GM18499 (cell line): ENCODE measurements around the gene IQCH.

Source experiments
- ATAC-seq: cut with Tn5 transposase; IDR thresholded peaks from one replicate; pipeline ENCODE4 v1.9.1; 2021; ENCODE audit warnings: moderate number of reproducible peaks; ENCODE audit not compliant: insufficient read depth, unreplicated experiment

IQCH gene

DNA sequence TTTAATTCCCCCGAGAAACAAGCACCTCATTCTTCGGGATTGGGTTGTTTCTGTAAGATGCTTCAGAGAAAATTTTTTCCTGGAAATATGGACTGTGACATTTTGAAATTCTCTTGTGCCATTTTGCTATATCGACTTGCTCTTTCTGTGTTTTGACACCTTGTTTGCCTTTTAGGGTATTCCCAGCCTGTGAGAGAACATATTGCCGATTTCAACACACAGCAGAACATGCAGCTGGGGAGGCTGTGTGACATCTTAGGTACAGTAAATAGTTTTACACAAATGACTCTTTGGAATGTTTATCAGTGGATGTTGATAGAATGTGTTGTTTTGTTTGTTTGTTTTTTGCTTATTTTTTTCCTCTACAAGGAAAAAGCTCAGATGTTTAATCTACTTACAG is 130.2 kb downstream of the IQCH start:
- no peak for ATAC-seq

DNA sequence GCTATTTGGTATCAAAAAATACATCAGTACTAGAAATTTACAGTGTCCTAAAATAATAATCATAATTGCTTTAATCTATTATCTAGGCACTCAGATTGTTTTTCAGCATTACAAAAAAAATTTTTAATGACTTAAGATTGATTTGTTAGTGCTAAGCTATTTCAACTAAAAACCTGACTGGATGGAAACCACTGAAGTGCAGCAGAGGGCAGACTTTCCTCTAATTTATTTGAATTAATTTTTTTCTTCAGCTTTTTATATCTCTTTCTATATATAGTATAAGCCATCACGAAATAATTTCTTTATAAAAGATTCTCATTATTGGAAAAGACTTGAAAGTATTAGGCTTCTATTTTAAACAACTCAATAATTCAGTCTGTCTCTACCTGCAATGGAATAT is 131.4 kb downstream of the IQCH start:
- no peak for ATAC-seq

DNA sequence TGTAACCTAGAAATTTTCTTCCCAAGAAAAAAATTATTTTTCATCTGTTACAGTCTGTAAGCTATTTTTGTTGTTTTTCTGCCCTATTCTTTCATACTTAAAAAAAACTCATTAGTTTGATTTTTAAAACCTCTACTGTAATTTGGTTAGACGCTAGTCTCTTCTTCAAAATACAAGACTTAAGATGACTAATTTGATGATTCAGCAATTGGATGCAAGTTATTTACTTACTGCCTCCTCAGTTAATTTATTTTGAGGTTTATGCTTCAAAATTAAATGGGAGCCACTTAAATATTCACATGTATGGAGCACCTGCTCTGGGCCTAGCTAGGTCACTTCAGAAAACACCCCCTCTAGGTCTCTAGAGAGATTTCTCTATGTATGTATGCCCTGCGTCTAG is 132.4 kb downstream of the IQCH start:
- ATAC-seq = no peak

DNA sequence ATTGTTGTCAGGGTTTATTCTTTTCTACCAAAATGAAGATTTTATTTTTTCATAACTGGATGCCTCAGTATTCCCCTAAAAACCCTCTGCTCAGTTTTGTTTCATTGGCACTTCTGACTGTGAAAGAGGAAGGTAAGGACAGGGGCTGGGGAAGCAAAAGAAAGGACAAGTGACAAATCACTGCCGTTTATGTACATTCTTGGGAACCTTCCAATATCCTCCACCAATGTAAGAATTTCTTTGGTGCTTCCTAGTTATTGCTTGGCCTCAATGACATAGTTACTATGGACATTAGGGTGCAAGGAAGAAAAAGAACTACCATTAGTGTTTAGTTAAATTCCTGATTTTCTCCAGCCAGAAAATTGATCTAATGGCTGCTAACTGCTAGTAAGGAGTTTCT is 135.4 kb downstream of the IQCH start:
- no peak for ATAC-seq

DNA sequence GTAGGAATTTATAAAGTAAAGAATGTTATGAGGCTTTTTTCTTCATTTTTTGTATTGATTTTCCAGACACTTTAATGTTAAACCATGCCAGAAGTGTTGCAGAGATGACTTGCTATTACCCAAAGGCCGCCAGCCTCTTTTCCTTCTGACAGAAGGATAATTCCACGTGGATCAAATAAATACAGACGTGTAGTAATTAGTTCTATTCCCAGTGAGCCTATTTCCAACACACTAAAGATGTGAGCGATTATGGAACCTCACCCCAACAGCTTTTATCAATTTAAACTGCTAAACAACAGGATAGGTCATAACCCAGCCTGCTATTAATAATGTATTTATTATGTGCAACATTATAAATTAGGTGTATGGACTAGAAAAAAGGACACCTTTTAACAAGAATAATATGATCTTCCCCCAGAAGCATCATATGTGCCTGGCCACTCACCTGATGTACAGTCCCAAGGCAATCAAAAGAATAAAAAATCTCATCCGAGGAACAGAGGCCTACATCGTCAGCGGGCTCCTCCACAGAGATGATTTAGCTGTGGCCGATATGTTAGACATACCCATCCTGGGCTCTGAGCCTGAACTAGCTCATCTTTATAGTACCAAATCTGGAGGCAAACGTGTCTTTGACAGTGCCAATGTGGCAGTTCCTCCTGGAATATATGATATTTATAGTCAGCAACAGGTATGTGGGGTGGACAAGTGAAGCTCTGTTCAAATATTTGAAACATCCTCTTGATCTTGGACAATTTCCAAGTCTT is 140.5 kb downstream of the IQCH start:
- ATAC-seq = no peak

DNA sequence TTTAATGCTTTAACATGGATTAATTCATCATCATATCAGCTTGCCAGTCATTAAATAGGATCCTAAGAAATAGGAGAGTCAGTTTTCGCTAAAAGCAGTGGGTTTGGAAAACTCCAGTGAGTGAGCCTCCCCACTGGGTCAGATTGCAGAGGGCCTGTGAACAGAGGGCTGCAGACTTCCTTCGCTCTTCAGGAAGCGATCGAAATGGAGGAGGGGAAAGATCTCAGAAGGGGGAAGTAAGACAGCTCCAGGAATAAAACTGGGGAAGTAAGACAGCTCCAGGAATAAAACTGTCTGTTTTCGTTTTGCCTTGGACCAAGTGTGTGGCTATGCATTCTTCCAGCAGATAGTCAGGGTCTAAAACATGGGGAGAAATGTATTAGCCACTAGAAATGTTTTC is 141.5 kb downstream of the IQCH start:
- ATAC-seq = no peak

DNA sequence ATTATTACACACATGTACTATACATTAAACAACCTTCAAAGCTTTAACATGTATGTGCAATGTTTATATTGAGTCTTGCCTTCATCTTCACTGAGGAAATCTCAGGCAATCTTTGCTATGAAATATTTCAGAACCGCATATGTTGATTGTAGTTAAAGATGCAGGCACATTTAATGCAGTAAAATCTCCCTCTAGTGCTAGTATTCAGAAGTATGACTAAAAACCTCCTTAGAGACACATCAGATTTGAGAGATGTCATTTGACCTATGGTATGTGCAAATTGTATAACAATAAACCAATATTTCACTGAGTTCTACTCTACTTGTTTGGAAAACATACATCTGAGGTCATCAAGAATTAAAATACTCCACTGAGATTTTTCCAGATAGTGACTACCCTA is 142.6 kb downstream of the IQCH start:
- ATAC-seq = no peak

DNA sequence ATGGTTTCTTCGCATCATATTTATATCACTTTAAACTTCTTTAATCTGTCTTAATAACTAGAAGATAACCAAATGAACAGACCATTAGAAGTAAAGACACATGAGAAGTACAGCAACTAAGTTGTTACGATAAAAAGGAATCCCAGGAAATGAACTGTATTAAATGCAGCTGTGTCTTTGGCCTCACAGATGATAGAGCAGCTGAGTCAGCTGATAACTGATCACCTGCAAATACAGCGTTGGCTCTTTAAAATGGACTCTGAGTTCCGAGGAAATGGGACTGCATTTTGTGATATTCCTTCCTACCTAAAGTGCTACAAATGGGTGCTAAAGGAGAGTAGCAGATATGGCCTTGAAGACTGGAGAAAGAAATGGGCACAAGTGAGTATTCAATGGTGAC is 145.3 kb downstream of the IQCH start:
- ATAC-seq = no peak

DNA sequence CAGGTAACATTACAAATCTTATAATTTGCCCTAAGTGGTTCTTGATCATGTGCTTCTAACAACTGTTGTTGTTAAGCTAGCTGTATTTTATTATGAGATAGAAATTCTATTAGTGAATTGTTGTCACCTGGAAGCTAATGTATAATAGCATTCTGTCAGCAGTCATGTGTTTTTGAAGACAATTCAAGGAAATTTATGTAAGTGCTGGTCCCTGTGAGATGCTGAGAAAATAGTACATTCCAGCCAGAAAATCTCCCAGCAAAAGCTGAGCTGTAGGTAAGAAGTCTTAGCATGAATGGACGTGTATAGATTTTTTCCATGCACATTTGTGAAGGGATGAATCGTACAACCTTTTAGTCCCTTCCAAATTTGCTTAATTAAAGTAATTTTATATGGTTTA is 146.3 kb downstream of the IQCH start:
- ATAC-seq = no peak

DNA sequence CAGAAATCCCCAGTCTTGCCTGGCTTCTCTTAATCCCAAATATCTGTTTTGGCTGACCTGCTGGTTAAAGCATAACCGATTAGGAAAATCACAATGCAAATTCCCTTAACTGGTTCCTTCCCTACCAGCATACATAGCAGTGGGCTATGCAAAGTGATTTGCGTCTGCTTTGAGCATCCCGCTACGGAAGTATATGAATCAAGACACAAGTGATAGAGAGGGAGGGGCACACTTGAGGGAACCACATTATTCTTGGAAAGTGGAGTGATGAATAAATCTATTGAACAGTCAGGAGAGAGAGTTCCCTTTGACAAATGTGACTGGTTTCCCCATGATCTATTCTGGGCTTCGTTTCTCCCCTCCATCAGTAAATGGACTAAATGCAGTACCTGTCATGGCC is 146.8 kb downstream of the IQCH start:
- ATAC-seq = no peak

DNA sequence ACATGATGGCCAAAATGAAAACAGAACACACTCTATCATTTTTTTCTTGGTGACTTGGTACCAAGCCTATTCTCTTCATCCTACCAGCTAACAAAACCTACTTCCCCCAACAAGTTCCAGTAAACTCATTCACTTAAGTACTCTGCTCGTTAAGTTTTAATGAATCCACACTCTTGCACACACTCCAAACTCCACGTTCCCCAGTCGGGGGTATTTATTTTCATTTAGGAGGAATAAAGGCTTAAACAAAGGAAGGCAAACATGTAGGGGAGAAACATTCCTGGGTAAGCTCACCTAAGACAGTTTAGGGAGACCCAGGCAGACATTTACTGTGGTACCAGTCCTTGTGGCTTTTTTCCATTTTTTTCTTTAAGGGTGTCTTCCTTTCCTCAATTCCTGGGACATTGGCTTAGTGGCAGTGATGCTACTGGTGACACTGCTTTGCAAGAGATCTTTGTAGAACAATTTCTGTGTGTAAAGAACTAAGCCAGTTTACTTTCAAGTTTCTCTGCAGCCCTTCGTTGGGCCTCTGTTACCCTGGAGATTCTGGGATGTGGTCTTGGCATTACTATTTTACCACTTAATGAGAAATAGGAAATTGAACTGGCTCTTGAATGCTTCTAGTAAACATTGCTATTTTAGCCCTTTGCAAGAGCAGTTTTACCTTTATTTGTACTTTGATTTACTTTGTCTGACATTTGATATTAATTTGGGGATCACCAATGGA is 149.0 kb downstream of the IQCH start:
- ATAC-seq = no peak

DNA sequence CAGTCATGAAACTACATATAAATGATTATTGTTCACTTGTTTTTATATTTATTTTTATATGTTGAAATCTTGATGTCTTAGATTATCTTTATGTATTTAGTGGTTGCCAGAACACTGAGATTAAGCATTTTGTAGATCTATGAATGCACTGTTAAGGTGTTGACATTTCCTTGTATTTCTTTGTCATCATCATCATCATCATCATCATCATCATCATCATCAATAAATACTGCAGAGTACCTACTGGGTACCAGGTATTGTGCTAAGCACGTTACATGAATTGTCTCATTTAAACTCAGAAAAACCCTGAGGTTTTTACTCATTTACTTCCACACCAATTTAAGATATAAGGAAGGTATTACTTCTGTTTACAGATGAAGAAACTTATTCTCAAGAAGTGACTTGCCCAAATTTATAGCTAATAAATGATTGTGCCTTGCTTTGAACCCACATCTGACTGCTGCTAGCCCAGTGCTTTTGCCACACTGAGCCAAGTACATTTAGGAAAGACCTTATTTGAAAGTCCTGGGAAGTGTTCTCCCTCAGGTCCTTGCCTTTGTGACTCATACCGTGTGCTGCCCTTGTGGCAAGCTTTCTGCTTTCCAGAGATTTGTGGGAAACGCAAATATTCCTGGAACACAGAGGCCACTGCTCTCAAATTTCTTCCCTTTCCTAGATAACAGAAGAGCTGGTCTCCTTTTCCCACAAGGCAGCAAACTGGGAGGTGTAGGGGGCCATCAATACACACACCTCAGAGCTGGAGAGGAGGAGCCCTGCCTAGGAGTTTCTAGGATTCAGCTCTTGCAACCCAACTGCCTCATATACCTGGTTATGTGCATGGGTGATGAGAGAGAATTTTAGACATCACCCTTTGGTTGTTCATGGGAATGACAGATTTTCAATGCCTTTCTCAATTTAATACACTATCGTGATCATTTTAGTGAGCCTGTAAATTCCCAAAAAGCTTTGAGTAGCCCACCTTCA is 150.9 kb downstream of the IQCH start:
- no peak for ATAC-seq

DNA sequence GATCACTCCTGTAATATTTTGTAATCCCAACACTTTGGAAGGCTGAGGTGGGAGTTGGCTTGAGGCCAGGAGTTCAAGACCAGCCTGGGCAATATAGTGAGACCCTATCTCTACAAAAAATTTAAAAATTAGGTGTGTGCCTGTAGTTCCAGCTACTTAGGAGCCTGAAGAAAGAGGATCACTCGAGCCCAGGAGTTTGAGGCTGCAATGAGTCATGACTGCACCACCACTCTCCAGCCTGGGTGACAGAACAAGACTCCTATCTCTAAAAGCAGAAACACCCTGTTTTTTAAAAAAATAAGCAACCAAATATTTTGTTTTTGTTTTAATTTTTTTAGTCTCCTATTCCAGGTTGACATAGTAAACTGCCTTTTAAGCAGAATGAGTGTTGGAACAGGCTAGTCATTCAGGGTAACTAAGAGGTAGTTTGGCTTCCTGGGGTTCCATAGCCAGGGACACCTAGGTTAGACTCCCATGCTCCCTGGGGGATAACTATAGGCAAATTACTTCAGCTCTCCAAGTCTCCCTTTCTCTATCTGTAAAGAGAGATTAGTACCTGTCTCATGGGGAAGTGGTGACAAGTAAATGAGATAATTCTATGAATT is 151.8 kb downstream of the IQCH start:
- no peak for ATAC-seq

DNA sequence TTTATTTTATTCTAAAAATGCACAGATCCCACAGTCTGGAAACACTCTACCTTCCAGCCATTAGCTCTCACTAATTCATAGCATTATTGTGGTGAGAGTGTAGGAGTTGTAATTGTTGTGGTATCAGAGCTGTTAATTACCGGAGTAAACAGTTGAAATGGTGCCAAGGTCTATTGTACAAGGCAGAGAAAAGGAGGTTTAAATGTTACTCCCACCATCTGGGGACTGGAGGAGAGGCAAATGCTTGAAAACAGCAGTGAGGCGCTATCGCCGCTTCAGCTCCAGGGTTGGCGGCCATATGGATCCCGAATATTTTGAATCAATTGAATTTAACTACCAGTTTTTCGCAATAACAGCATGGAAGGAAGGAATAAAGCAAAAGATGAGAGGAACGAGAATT is 153.2 kb downstream of the IQCH start:
- ATAC-seq = no peak

DNA sequence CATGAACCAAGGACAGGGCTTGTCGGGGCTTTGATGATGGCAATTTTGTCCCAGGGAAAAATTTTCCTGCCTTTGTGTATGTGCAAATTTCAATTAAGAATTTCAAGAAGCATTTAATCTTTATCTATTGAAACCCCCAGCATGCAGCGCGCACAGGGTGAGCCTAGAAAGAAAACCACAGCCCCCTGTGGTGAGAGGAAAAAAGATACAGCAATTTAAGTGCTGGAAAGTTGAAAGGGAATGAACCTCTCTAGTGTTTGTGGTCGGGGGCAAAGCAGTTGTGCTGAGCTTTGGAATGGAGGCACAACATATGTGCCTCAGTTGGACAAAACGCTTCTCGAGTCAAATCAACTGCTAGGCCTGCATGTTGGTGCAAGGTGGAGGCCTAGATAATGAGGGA is 154.6 kb downstream of the IQCH start:
- ATAC-seq = no peak

DNA sequence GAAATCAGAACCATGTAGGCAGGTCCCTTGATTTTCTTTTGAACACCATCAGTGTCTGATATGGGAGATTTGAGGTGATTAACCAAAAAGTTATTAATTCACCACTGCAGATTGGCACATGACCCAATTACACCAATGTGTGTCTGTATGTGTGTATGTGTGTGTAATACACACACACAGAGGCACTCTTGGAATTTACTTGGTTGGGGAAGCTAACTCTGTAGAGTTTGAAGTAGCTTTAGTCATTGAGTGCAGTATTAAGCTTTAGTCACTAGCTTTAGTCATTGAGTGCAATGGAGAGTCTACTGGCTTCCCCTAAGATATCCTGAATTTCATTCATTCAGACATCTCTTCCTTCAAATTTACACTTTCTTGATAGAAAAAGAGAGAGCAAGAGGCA is 156.9 kb downstream of the IQCH start:
- ATAC-seq = no peak

DNA sequence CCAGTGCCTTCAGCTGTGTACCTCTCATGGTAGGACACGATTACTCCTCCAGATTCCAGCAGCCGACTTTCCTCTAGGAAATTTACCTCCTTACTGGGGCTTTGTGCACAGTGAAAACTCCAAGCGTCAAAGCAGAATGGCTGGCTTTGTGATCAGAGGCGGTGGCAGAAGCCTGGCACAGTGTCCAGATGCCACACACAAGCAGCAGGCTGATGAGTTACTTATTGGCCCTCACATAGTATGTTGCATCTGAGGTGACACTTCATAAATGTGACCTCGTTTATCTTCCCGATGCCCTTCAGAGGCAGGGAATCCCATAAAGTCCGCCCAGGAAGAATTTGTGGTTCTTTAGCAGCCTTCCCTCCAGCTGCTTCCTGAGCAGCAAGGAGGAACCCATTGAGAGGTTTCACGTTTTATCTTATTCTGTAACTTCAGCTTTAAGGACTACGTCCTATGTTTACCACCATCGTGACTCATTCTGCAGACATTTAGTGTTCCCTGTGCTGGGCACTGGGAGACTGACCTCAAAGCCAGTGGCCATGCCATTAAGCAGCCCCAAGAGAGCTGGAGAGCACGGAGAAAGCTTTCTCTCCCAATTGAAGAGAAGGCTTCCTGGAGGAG is 159.3 kb downstream of the IQCH start:
- ATAC-seq = no peak

DNA sequence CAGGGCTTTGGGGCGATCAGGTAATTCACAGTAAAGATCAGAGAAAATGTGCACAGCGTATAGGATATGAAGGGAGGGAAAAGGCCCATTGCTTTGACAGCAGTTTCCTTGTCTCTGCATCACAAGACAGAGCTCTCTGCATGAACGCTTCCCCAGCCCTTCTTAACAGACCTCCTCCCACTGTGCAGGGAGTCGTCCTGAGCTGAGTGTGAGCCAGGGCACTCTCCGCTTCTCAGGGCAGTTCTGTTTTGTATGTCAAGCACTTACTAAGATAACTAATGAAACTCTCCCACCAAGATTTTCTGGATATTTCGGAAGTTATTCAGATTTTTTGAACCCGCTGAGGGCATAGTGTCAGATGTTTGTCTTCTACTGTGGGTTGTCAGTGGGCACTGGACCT is 160.6 kb downstream of the IQCH start:
- ATAC-seq = no peak

DNA sequence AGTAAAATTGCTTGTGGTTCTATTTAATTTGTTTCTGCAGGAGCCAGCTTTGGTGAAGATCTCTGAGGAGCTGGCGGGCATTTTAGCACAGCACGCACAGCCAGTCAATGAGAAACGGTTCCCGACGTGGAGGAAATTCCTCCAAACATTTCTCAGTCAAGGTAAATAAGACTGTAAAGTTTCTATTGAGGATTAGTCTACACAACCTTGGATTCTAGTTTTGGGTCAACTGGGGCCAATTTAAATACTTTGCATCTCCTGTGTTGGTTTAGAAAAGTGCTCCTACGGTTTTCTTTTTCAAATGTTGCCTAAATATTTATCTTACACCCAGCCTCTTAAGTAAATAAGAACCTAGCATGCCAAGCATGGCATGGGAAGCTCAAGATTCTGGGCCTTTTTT is 162.3 kb downstream of the IQCH start:
- no peak for ATAC-seq

DNA sequence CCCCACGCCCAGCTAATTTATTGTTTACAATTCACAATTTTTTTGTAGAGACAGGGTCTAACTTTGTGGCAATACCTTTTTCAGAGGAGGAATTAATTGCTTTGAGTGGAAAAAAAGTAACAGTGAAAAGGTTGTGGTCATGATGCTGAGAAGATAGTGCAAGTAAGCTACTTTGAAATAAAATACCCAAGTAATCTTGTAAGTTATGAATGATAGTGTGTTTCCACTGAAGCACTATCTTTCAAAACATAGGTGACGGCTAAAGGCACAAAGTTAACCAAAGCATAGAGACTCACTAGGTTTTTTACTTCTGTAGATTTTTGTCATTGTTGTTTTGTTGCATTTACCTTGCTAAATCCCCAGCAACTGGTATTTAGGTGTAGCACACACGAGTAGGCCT is 165.1 kb downstream of the IQCH start:
- ATAC-seq = no peak
